Ascending aorta (tissue), 2 donors: ENCODE data around the gene SLC1A7. TPM values are rescaled to one million over a fixed set of nuclear protein-coding genes. Genes with fewer than 3 reads are reported as not detected.

ENCODE experiments used
- DNase-seq, 2 donors: peaks; one replicate each; pipeline ENCODE4 v3.0.0-alpha.2; 2019; ENCODE audit warnings: low spot score in 2 of 2
- H3K27ac ChIP-seq, 2 donors: fragments of 200-600 bp; sonication (generic); one replicate each; pipeline ENCODE4 v1.5.1; 2016 to 2017; ENCODE audit warnings: mild to moderate bottlenecking in 1 of 2
- H3K27me3 ChIP-seq: fragments of 200-600 bp; sonication (generic); one replicate; pipeline ENCODE4 v1.5.1; 2017
- H3K36me3 ChIP-seq, 2 donors: fragments of 200-600 bp; sonication (generic); one replicate each; pipeline ENCODE4 v1.5.1; 2016
- H3K4me1 ChIP-seq, 2 donors: fragments of 200-600 bp; sonication (generic); one replicate each; pipeline ENCODE4 v1.5.1; 2016 to 2017; ENCODE audit warnings: mild to moderate bottlenecking in 1 of 2
- H3K4me3 ChIP-seq, 2 donors: fragments of 200-600 bp; sonication (generic); one replicate each; pipeline ENCODE4 v1.5.1; 2016 to 2017; ENCODE audit warnings: mild to moderate bottlenecking in 1 of 2
- H3K9me3 ChIP-seq, 2 donors: fragments of 200-600 bp; sonication (generic); one replicate each; pipeline ENCODE4 v1.5.1; 2016
- intact Hi-C: fragments of 100-400 bp; cut with DNase I; formaldehyde crosslinking; loops from one replicate; pipeline ENCODE4 v1.15.1; 2023
- total RNA-seq: library from RNA; depleted of rRNA; stranded (reverse); fragments of >200 nt; gene quantifications from one replicate; pipeline ENCODE4 v1.1.0, GENCODE V29; 2016
- TF ChIP-seq, protein P1 (sequence below), 3 experiments: fragments of 200-600 bp in 2 of 3; fragments of 450-650 bp in 1 of 3; sonication (generic) in 2 of 3; IDR thresholded peaks; one replicate each; pipeline ENCODE4 v1.5.1; 2016 to 2019; ENCODE audit warnings: antibody characterized with exemption in 3 of 3, mild to moderate bottlenecking in 1 of 3, moderate library complexity in 1 of 3

SLC1A7 gene
- total RNA-seq, 1 donor from 2014 or later, result not detected

DNA sequence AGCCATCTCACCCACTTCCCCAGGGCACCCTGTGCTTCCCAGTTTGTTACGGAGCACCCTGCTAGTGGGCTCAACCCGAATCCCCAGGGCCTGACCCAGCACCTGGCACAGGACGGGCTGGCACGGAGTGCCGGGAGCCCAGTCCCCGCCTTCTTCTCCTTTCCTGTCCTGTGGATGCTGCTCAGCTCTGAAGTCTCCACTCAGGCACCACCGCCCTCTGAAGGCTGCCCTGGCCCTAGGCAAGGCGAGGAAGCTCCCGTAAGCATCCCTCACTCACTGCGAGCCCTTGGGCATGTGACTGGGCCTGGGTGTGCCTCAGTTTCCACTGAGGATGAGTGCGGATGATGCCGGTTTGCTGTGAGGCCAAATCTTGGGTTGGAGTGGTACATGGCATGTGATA, 21.8 kb downstream of the SLC1A7 start:
- H3K9me3 ChIP-seq, result no peaks in the 10 kb centered on the region
- intact Hi-C loops, result no loop called here
- peak overlapping the region in 1 of 2 donors; percentile 67 for H3K27ac ChIP-seq
- DNase-seq, result no peak
- peaks cover 11 to 35% of the 10 kb centered on the region in 2 donors for H3K4me1 ChIP-seq
- H3K27me3 ChIP-seq, result no peaks in the 10 kb centered on the region
- H3K36me3 ChIP-seq, result no peaks in the 10 kb centered on the region
- no peak overlapping the region for H3K4me3 ChIP-seq
- TF ChIP-seq, protein P1, sequence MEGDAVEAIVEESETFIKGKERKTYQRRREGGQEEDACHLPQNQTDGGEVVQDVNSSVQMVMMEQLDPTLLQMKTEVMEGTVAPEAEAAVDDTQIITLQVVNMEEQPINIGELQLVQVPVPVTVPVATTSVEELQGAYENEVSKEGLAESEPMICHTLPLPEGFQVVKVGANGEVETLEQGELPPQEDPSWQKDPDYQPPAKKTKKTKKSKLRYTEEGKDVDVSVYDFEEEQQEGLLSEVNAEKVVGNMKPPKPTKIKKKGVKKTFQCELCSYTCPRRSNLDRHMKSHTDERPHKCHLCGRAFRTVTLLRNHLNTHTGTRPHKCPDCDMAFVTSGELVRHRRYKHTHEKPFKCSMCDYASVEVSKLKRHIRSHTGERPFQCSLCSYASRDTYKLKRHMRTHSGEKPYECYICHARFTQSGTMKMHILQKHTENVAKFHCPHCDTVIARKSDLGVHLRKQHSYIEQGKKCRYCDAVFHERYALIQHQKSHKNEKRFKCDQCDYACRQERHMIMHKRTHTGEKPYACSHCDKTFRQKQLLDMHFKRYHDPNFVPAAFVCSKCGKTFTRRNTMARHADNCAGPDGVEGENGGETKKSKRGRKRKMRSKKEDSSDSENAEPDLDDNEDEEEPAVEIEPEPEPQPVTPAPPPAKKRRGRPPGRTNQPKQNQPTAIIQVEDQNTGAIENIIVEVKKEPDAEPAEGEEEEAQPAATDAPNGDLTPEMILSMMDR (IDR thresholded peaks at IDR 0.05), result no peak

DNA sequence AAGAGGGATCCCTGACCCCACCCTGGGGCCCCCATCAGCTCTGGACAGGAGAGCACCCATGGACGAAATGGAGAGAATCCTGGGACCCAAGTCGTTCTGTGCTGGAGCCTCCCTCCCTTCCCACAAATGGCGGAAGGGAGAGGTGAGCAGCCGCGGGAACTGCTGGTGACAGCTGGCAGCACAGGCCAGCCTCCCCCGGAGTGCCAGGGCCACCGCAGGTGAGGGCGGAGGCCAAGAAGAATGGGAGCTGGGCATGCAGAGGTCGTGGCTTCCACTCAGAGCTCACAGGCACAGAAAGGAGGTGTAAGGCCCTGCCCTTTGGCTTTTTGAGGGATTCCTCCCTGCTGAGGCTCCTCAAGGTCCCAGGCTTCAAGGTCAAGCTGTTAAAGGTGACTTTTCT, 24.6 kb downstream of the SLC1A7 start:
- Histone ChIP-seq H3K4me3 (no peak overlapping the region), H3K27ac (no peak overlapping the region), H3K4me1 (peaks cover 5 to 22% of the 10 kb centered on the region in 2 donors), H3K9me3 (no peaks in the 10 kb centered on the region), H3K36me3 (no peaks in the 10 kb centered on the region), H3K27me3 (no peaks in the 10 kb centered on the region)
- DNase-seq, result no peak
- intact Hi-C loops, result no loop called here
- TF ChIP-seq, protein P1 (IDR thresholded peaks at IDR 0.05), result no peak

GRCh38 chr1:53116933-53117600, 25.4 kb downstream of the SLC1A7 start:
- Histone ChIP-seq H3K27me3 (no peaks in the 10 kb centered on the region), H3K36me3 (no peaks in the 10 kb centered on the region), H3K9me3 (peaks cover 0 to 4% of the 10 kb centered on the region in 2 donors), H3K4me3 (no peak overlapping the region), H3K27ac (no peak overlapping the region), H3K4me1 (peaks cover 6 to 18% of the 10 kb centered on the region in 2 donors)
- TF ChIP-seq, protein P1 (IDR thresholded peaks at IDR 0.05), result no peak
- DNase-seq, result no peak
- intact Hi-C loops, result no loop called here

DNA sequence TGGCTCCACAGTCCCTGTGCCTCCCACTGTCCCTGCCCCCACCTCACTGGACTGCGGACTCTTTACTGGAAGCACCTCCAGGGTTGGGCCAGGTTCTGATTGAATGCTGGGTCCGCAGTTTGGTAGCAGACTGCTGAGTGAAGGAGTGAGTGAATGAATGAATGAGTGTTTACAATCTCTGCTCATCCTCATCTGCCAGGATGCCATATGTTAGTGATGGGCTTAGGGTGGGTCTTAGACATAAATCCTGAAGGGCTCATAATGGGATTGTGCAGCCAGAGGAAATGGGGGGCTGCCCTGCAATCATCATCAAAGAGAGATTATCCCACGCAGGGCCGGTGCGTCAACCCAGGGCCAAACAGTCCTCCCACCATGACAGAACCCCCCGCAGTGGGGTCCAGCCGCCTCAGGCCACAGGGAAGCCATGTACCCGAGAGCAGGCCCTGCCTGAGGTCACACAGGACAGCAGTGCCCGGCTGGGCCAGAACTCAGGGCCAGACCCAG, 26.1 kb downstream of the SLC1A7 start:
- no peaks in the 10 kb centered on the region for H3K27me3 ChIP-seq
- no peak overlapping the region for H3K27ac ChIP-seq
- TF ChIP-seq, protein P1 (IDR thresholded peaks at IDR 0.05), result no peak
- no peaks in the 10 kb centered on the region for H3K36me3 ChIP-seq
- H3K9me3 ChIP-seq, result peaks cover 0 to 9% of the 10 kb centered on the region in 2 donors
- DNase-seq, result no peak
- H3K4me3 ChIP-seq, result no peak overlapping the region
- intact Hi-C loops, result no loop called here
- H3K4me1 ChIP-seq, result peaks cover 4 to 11% of the 10 kb centered on the region in 2 donors

DNA sequence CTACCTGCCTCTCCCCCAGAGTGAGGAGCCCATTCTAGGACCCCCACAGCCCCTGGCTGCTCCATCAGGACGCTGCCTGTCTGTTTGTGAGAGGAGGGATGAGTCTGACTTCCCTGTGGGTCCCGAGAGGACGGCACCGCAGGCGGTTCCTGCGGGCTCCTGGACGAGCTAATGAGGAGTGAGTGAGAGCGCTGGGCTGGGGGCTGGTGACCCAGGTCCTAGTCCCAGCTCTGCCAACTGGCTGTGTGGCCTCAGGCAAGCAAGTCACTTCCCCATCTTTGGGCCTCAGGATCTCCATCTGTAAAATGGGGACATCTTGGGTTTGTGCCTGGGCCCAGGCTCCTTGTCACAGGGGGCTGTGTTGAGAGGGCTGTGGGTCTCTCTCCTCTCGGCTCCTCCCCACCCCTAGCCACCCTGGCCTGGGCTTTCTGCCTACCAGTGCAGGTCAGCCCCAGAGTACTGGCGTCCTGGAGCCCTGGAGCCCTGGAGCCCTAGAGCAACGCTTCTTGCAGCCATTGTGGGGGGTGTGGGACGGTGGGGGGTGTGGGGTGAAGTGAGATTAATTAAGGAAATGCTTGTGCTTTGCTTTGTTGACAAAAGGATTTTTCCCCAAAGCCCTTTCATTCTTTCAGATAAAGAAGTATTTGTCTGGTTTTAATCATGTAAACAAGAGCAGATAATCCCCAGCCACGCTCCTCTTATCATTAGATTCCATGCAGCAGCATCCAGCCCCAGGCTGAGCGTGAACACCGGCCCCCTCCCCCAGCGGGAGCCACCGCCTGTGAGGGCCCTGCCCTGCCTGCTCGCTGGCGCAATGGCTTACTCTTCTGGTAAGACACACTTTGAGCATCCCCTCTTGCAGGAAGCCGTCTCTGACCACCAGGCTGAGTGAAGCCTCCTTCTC, 26.8 kb downstream of the SLC1A7 start:
- Histone ChIP-seq H3K36me3 (no peaks in the 10 kb centered on the region), H3K27me3 (no peaks in the 10 kb centered on the region), H3K4me1 (peaks cover 4 to 9% of the 10 kb centered on the region in 2 donors), H3K4me3 (no peak overlapping the region), H3K9me3 (peaks cover 0 to 9% of the 10 kb centered on the region in 2 donors), H3K27ac (no peak overlapping the region)
- no peak for DNase-seq
- TF ChIP-seq, protein P1 (IDR thresholded peaks at IDR 0.05), result no peak
- intact Hi-C loops, result no loop called here
